ENCODE data around the gene NXN. TPM values are rescaled to one million over a fixed set of nuclear protein-coding genes. Genes with fewer than 3 reads are reported as not detected.

The NXN gene
- total RNA-seq, 4 donors from 2014 or later, result 39.6 to 103 (median 59.1) TPM

DNA sequence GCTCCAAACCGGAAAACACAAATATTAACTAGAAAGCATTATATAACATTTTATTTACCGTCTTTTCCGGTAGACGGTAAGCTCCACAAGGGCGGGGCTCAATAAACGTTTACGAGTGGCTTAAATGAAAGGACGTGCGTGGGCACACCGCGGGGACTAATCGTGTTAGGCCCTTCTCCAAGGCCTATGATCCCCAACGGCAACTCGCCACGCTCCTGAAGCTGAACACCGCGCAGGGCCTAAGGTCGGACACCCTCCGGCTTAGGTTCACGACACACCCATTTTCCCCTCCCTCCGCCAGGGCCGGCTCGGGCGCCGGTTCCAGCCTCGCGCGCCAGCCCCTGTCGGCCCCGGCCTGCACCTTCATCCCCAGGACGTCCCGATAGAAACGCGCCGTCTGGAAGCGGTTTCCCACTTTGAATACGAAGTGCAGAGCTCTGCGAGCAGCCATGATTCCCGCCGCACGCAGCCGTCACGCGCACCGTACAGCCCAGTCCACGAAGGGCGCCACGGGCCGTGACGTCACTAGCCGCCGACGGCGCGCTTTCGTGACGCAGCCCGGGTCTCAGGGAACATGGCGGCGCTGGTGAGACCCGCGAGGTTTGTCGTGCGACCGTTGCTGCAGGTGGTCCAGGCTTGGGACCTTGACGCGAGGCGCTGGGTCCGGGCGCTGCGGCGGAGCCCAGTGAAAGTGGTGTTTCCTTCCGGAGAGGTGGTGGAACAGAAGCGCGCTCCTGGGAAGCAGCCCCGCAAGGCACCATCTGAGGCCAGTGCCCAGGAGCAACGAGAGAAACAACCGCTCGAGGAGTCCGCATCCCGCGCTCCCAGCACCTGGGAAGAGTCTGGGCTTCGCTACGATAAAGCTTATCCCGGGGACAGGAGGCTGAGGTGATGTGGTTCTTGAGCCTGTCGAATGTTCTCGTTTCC lies 197.5 kb downstream of the NXN start, which contains the start of the genes GLOD4 and MRM3:
Gene GLOD4 (minus strand): TSS at position 476 of the 927 bp plus-strand sequence. CDS start 25 bp downstream, at position 451.
Gene MRM3 (plus strand): TSS at position 549 of the 927 bp plus-strand sequence. CDS start 26 bp downstream, at position 575.
- Histone ChIP-seq H3K27ac (peak within 1 kb of the TSS; percentile 27 to 89 (median 86)), H3K36me3 (peaks cover 0 to 36% of the 10 kb centered on the region in 2 donors), H3K4me1 (peaks cover 3 to 48% (median 21%) of the 10 kb centered on the region in 3 donors), H3K4me3 (peak within 1 kb of the TSS; percentile 68 to 81), H3K27me3 (no peaks in the 10 kb centered on the region), H3K9me3 (no peaks in the 10 kb centered on the region)
- 0% methylated on average over 37 to 50 of the region's 87 CpGs for WGBS, 2 donors (ENCODE audit: low coverage in 1 of 2)
- TF ChIP-seq CTCF (IDR thresholded peaks at IDR 0.05), result peak in 3 of 4 experiments; percentile 28 to 45 (median 35)
- peak; percentile 75 to 79 for TF ChIP-seq POLR2A (IDR thresholded peaks at IDR 0.05)
- peak; percentile 96 for TF ChIP-seq POLR2AphosphoS5 (IDR thresholded peaks at IDR 0.05)
- TF ChIP-seq EP300 (IDR thresholded peaks at IDR 0.05), result no peak
- peak; percentile 98 for ATAC-seq

- ATAC-seq, result no peak
- H3K9me3 ChIP-seq, result no peaks in the 10 kb centered on the region
- H3K36me3 ChIP-seq, result peaks cover 0 to 59% of the 10 kb centered on the region in 2 donors
- H3K27me3 ChIP-seq, result no peaks in the 10 kb centered on the region
- WGBS, 2 donors (ENCODE audit: low coverage in 1 of 2), result 63 to 93% methylated on average over 4 to 8 of the region's 11 CpGs
- no peak overlapping the region for H3K4me3 ChIP-seq
- peaks cover 0 to 20% (median 9%) of the 10 kb centered on the region in 3 donors for H3K4me1 ChIP-seq
- TF ChIP-seq POLR2AphosphoS5 (IDR thresholded peaks at IDR 0.05) (no peak), POLR2A (IDR thresholded peaks at IDR 0.05) (no peak), EP300 (IDR thresholded peaks at IDR 0.05) (no peak), CTCF (IDR thresholded peaks at IDR 0.05) (no peak)
- H3K27ac ChIP-seq, result no peak overlapping the region
These were observed 201.5 kb downstream of the NXN start for GRCh38 chr17:778096-778495.

- no peak for TF ChIP-seq CTCF (IDR thresholded peaks at IDR 0.05)
- no peak for TF ChIP-seq EP300 (IDR thresholded peaks at IDR 0.05)
- TF ChIP-seq POLR2AphosphoS5 (IDR thresholded peaks at IDR 0.05), result no peak
- no peak for TF ChIP-seq POLR2A (IDR thresholded peaks at IDR 0.05)
- Histone ChIP-seq H3K27me3 (no peaks in the 10 kb centered on the region), H3K36me3 (peaks cover 0 to 95% of the 10 kb centered on the region in 2 donors), H3K4me1 (no peaks in the 10 kb centered on the region), H3K9me3 (no peaks in the 10 kb centered on the region), H3K27ac (no peak overlapping the region), H3K4me3 (no peak overlapping the region)
- no peak for ATAC-seq
- WGBS, 2 donors (ENCODE audit: low coverage in 1 of 2), result 76 to 84% methylated on average over 4 to 5 of the region's 5 CpGs
These were observed 205.3 kb downstream of the NXN start for GRCh38 chr17:774313-774584.

DNA sequence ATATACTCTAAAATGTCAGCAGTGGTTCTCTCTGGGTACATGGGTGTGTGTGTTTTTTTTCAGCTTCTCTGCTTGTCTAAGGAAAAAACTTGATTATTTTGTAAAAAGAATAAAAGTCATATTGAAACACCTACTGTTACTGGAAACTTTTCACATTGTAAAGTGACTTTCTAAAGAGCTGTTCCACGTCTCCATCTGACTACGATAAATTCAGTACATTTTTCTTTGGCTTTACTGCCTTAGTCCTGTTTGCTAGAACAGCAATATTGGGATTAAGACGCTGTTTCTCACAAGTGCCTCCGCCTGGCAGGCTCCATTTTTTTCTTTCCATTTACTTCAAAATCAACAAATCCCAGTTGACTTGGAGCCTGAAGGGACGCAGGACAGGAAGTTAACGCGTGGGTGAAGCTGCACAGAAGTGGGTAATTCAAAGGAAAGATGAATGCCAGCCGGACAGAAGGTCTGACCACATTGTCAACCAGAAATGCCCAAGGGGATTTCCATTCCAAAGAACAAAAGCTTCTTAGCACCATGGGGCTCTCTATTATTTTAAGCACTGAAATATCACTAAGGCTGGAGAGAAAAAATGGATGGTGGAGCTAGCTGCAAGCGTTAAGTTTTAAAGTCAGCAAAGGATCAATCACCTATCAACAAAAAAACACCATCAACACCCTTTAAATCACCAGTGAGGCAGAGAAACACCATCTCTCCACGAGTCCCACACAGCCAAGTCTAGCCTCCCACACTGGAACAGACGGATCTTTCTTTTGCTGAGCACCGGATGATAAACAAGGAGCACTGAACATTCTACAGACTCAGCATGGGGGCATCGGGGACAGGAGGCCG lies 205.9 kb downstream of the NXN start:
- H3K27me3 ChIP-seq, result no peaks in the 10 kb centered on the region
- no peak overlapping the region for H3K4me3 ChIP-seq
- no peak for ATAC-seq
- no peaks in the 10 kb centered on the region for H3K9me3 ChIP-seq
- H3K36me3 ChIP-seq, result peaks cover 0 to 98% of the 10 kb centered on the region in 2 donors
- WGBS, 2 donors (ENCODE audit: low coverage in 1 of 2), result 71 to 85% methylated on average over 9 to 10 of the region's 14 CpGs
- H3K4me1 ChIP-seq, result no peaks in the 10 kb centered on the region
- TF ChIP-seq POLR2AphosphoS5 (IDR thresholded peaks at IDR 0.05) (no peak), EP300 (IDR thresholded peaks at IDR 0.05) (no peak), POLR2A (IDR thresholded peaks at IDR 0.05) (no peak), CTCF (IDR thresholded peaks at IDR 0.05) (no peak)
- H3K27ac ChIP-seq, result no peak overlapping the region

Data from gastroesophageal sphincter (tissue), 4 donors.